ENCODE measurements around the gene FOXB1.
A peak's percentile ranks its signal among the peaks of the same experiment; 100 is the strongest.

The FOXB1 gene

DNA sequence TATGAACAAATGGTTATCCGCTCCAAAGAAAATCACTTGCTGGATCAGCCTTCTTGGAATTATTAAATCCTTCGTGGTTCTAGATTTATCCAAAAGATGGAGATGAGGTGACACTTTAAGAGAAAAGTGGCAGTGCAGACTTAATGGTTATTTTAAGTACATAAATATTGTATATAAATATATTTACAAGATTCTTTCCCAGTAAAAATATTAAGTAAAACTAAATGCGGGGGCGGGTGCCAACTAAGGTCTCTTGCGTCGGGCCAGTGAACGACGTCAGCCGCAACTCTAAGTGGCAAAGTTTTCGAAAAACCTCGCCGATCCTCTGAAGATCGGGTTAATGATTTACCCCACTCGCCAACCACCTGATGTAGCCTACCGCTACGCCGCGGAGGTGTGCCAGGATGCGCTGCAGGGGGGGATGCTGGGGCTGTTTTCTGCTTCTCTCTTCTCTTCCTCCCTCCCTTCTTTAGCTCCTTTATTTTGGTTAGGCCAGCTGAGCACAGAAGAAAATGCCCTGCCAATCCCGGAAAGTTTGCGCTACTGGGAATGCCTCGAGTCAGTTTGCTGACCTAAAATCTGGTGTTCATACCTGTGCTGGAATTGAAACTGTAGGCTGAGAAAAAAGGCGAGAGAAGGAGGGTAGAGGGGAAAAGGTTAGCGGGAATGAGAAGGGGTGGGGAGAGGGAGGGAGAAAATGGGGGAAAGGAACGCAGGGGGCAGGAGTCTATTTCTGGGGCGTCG, 7.6 kb upstream of the FOXB1 start:
- H4K8ac ChIP-seq (ENCODE audit: low read depth, low read length): no peak overlapping the region
- H3K4me3 ChIP-seq (ENCODE audit: low read length): no peak overlapping the region
- no peak overlapping the region for H3K4ac ChIP-seq (ENCODE audit: low read depth, low read length)
- peak; percentile 44 for DNase-seq
- no peak overlapping the region for H2BK5ac ChIP-seq (ENCODE audit: low read length)
- peak overlapping the region; percentile 49 for H3K4me2 ChIP-seq (ENCODE audit: low read length)
- no peak overlapping the region for H3K27ac ChIP-seq (ENCODE audit: low read depth, low read length)
- H3K27me3 ChIP-seq (ENCODE audit: insufficient read depth, low read length, poor library complexity): peaks cover 30% of the 10 kb centered on the region
- no peak overlapping the region for H4K5ac ChIP-seq (ENCODE audit: low read length)
- H3K18ac ChIP-seq (ENCODE audit: low read length): no peak overlapping the region
- H2AK5ac ChIP-seq (ENCODE audit: low read length): no peak overlapping the region
- peaks cover 12% of the 10 kb centered on the region for H3K4me1 ChIP-seq (ENCODE audit: control insufficient read depth, low read depth, low read length)
- H3K79me2 ChIP-seq (ENCODE audit: control insufficient read depth, insufficient read depth, low read length): no peaks in the 10 kb centered on the region
- no CpG with 5 or more reads among the region's 27 CpGs for whole genome bisulfite sequencing (ENCODE audit: extremely low coverage, insufficient coverage, low lambda C conversion rate)
- no peak overlapping the region for H2BK15ac ChIP-seq (replicated peaks; ENCODE audit: low read depth)
- no peaks in the 10 kb centered on the region for H3K36me3 ChIP-seq (ENCODE audit: control insufficient read depth, insufficient read depth, low read length)
- H2BK120ac ChIP-seq (ENCODE audit: low read depth, low read length): no peak overlapping the region
- H3K9ac ChIP-seq (ENCODE audit: low read length): no peak overlapping the region
- no peaks in the 10 kb centered on the region for H3K79me1 ChIP-seq (ENCODE audit: low read length)
- no peak overlapping the region for H3K56ac ChIP-seq (ENCODE audit: low read length)
- H3K23ac ChIP-seq (ENCODE audit: low read length): no peak overlapping the region

- H3K27me3 ChIP-seq (ENCODE audit: insufficient read depth, low read length, poor library complexity): peaks cover 37% of the 10 kb centered on the region
- H3K27ac ChIP-seq (ENCODE audit: low read depth, low read length): no peak overlapping the region
- no peak overlapping the region for H3K18ac ChIP-seq (ENCODE audit: low read length)
- no peaks in the 10 kb centered on the region for H3K79me2 ChIP-seq (ENCODE audit: control insufficient read depth, insufficient read depth, low read length)
- no peaks in the 10 kb centered on the region for H3K79me1 ChIP-seq (ENCODE audit: low read length)
- H3K4me1 ChIP-seq (ENCODE audit: control insufficient read depth, low read depth, low read length): peaks cover 12% of the 10 kb centered on the region
- no peak overlapping the region for H3K56ac ChIP-seq (ENCODE audit: low read length)
- no peak overlapping the region for H2BK120ac ChIP-seq (ENCODE audit: low read depth, low read length)
- H3K36me3 ChIP-seq (ENCODE audit: control insufficient read depth, insufficient read depth, low read length): no peaks in the 10 kb centered on the region
- DNase-seq: peak; percentile 41
- H3K23ac ChIP-seq (ENCODE audit: low read length): no peak overlapping the region
- H3K4me3 ChIP-seq (ENCODE audit: low read length): no peak overlapping the region
- no peak overlapping the region for H2BK5ac ChIP-seq (ENCODE audit: low read length)
- H3K9ac ChIP-seq (ENCODE audit: low read length): no peak overlapping the region
- no peak overlapping the region for H3K4ac ChIP-seq (ENCODE audit: low read depth, low read length)
- no peak overlapping the region for H2BK15ac ChIP-seq (replicated peaks; ENCODE audit: low read depth)
- WGBS (ENCODE audit: extremely low coverage, insufficient coverage, low lambda C conversion rate): no CpG with 5 or more reads among the region's 36 CpGs
- no peak overlapping the region for H2AK5ac ChIP-seq (ENCODE audit: low read length)
- no peak overlapping the region for H4K8ac ChIP-seq (ENCODE audit: low read depth, low read length)
- no peak overlapping the region for H4K5ac ChIP-seq (ENCODE audit: low read length)
- peak overlapping the region; percentile 49 for H3K4me2 ChIP-seq (ENCODE audit: low read length)
Observed at GRCh38 chr15:59997070-59997701, 6.9 kb upstream of the FOXB1 start.

GRCh38 chr15:59998305-59998949, 5.7 kb upstream of the FOXB1 start:
- no CpG with 5 or more reads among the region's 8 CpGs for WGBS (ENCODE audit: extremely low coverage, insufficient coverage, low lambda C conversion rate)
- peaks cover 12% of the 10 kb centered on the region for H3K4me1 ChIP-seq (ENCODE audit: control insufficient read depth, low read depth, low read length)
- no peaks in the 10 kb centered on the region for H3K79me1 ChIP-seq (ENCODE audit: low read length)
- no peak overlapping the region for H3K4me3 ChIP-seq (ENCODE audit: low read length)
- H2AK5ac ChIP-seq (ENCODE audit: low read length): no peak overlapping the region
- no peak overlapping the region for H3K4ac ChIP-seq (ENCODE audit: low read depth, low read length)
- H3K27ac ChIP-seq (ENCODE audit: low read depth, low read length): no peak overlapping the region
- H2BK15ac ChIP-seq (replicated peaks; ENCODE audit: low read depth): no peak overlapping the region
- H3K23ac ChIP-seq (ENCODE audit: low read length): no peak overlapping the region
- H2BK5ac ChIP-seq (ENCODE audit: low read length): no peak overlapping the region
- no peak overlapping the region for H3K9ac ChIP-seq (ENCODE audit: low read length)
- H4K8ac ChIP-seq (ENCODE audit: low read depth, low read length): no peak overlapping the region
- no peak for DNase-seq
- H3K4me2 ChIP-seq (ENCODE audit: low read length): no peak overlapping the region
- H3K36me3 ChIP-seq (ENCODE audit: control insufficient read depth, insufficient read depth, low read length): no peaks in the 10 kb centered on the region
- no peak overlapping the region for H2BK120ac ChIP-seq (ENCODE audit: low read depth, low read length)
- no peaks in the 10 kb centered on the region for H3K79me2 ChIP-seq (ENCODE audit: control insufficient read depth, insufficient read depth, low read length)
- H4K5ac ChIP-seq (ENCODE audit: low read length): no peak overlapping the region
- peaks cover 46% of the 10 kb centered on the region for H3K27me3 ChIP-seq (ENCODE audit: insufficient read depth, low read length, poor library complexity)
- H3K56ac ChIP-seq (ENCODE audit: low read length): no peak overlapping the region
- no peak overlapping the region for H3K18ac ChIP-seq (ENCODE audit: low read length)

DNA sequence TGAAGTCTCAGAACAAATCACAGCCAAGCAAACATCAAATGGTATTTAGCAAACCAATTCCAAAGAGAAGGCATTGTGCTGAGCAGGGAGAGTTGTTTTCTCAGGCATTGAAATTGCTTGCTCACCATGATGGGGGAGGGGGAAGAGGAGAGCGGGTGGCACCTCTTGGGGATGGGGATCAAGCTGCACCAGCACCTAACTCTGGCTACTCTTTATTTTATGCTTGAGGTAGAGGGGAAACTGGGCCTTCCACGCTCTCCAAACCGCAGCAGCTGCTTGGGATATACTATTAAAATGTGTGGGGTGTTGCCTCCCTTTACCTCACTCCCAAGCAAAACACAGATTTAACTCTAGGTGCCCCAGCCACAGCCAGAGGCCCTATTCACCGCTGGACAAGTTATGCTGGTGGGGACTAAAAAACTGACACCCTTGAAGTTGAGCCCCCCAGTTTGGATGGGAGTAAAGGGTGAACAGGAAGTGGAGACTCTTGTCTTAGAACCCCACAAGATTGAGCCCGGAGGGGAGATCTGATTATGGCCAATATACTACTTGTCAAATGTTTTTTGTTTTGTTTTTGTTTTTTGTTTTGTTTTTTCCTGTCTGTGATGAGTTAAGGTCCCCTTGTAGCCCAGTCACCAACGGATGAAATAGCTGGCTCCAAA, 5.0 kb upstream of the FOXB1 start:
- Histone ChIP-seq H3K4ac (ENCODE audit: low read depth, low read length) (no peak overlapping the region), H3K36me3 (ENCODE audit: control insufficient read depth, insufficient read depth, low read length) (no peaks in the 10 kb centered on the region), H3K23ac (ENCODE audit: low read length) (no peak overlapping the region), H3K9ac (ENCODE audit: low read length) (no peak overlapping the region), H2BK15ac (replicated peaks; ENCODE audit: low read depth) (no peak overlapping the region), H3K27me3 (ENCODE audit: insufficient read depth, low read length, poor library complexity) (peaks cover 46% of the 10 kb centered on the region), H3K4me2 (ENCODE audit: low read length) (peak overlapping the region; percentile 17), H3K4me3 (ENCODE audit: low read length) (no peak overlapping the region), H2AK5ac (ENCODE audit: low read length) (no peak overlapping the region), H4K8ac (ENCODE audit: low read depth, low read length) (no peak overlapping the region), H3K18ac (ENCODE audit: low read length) (no peak overlapping the region), H3K56ac (ENCODE audit: low read length) (peak overlapping the region; percentile 59), H3K79me1 (ENCODE audit: low read length) (no peaks in the 10 kb centered on the region), H2BK120ac (ENCODE audit: low read depth, low read length) (no peak overlapping the region), H4K5ac (ENCODE audit: low read length) (no peak overlapping the region), H3K4me1 (ENCODE audit: control insufficient read depth, low read depth, low read length) (peaks cover 12% of the 10 kb centered on the region), H2BK5ac (ENCODE audit: low read length) (no peak overlapping the region), H3K79me2 (ENCODE audit: control insufficient read depth, insufficient read depth, low read length) (no peaks in the 10 kb centered on the region), H3K27ac (ENCODE audit: low read depth, low read length) (no peak overlapping the region)
- DNase-seq: peak; percentile 74
- no CpG with 5 or more reads among the region's 6 CpGs for WGBS (ENCODE audit: extremely low coverage, insufficient coverage, low lambda C conversion rate)

DNA sequence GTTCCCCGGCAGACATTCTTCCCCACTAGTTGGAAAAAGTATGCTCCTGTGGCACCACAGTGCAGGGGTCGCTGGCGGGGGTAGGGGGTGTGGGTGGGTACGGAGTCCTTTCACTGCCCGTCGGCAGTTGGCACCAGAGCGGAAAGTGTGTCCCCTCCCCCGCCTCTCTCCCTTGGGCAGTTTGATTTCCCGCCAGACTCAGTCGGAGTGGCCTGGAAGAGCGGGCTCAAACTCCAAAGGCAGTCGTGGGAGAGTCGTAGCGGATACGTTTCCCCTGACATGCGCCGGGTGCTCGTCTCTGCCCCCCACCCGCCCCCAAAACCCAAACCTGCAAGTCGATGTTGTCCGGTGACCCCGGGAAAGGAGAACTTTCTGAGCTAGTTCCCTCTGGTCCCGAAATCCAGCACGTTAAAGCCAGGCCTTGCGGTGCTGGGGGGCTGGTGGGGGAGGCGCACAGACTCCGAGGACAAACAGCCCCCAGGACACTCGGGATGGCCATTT, 4.4 kb upstream of the FOXB1 start:
- no CpG with 5 or more reads among the region's 28 CpGs for WGBS (ENCODE audit: extremely low coverage, insufficient coverage, low lambda C conversion rate)
- Histone ChIP-seq H4K5ac (ENCODE audit: low read length) (no peak overlapping the region), H2BK120ac (ENCODE audit: low read depth, low read length) (no peak overlapping the region), H3K56ac (ENCODE audit: low read length) (peak overlapping the region; percentile 59), H3K18ac (ENCODE audit: low read length) (peak overlapping the region; percentile 31), H3K27ac (ENCODE audit: low read depth, low read length) (no peak overlapping the region), H3K27me3 (ENCODE audit: insufficient read depth, low read length, poor library complexity) (peaks cover 45% of the 10 kb centered on the region), H3K9ac (ENCODE audit: low read length) (no peak overlapping the region), H2AK5ac (ENCODE audit: low read length) (no peak overlapping the region), H3K79me1 (ENCODE audit: low read length) (no peaks in the 10 kb centered on the region), H4K8ac (ENCODE audit: low read depth, low read length) (no peak overlapping the region), H2BK5ac (ENCODE audit: low read length) (no peak overlapping the region), H3K36me3 (ENCODE audit: control insufficient read depth, insufficient read depth, low read length) (no peaks in the 10 kb centered on the region), H3K79me2 (ENCODE audit: control insufficient read depth, insufficient read depth, low read length) (no peaks in the 10 kb centered on the region), H3K23ac (ENCODE audit: low read length) (no peak overlapping the region), H2BK15ac (replicated peaks; ENCODE audit: low read depth) (no peak overlapping the region), H3K4me2 (ENCODE audit: low read length) (peak overlapping the region; percentile 43), H3K4ac (ENCODE audit: low read depth, low read length) (no peak overlapping the region), H3K4me3 (ENCODE audit: low read length) (no peak overlapping the region), H3K4me1 (ENCODE audit: control insufficient read depth, low read depth, low read length) (peaks cover 10% of the 10 kb centered on the region)
- DNase-seq: no peak
